ENCODE results near the gene NEXN.

The NEXN gene

DNA sequence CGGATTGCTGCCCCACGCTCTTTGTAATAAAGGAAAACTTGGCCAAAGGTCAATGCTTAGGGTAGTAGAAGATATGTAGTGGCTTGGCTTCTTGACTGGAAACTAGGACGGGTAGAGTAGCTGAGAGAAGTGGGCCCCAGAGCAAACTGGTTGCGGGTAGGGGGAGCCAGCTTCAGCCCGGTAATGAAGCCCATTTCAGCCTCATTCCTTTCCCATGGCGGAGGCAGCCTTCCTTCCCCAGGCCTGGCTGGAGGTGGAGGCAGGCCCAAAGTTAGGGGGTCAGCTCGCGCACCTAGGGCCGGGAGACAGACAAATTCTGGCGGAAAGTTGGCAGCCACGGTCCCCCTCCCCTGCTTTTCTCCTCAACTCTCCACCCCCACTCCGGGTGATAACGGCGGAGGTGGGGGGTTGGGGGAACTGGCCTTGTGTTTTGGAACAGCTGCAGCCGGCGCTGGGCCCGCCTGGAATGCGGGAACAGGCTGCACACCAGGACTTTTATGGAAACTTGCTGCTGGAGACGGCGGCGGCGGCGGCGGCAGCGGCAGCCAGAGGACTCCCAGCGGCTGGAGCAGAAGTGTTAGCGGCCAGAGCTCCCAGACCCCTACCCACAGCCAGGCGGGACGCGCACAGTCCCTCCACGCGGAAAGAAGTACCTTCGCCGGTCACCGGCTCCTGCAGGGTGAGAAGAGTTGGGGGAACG, at the start of gene NEXN:
TSS of gene NEXN (plus strand) at position 544 of the 700 bp plus-strand sequence. CDS start 27,483 bp downstream, outside the sequence.
- TF ChIP-seq, protein P1, sequence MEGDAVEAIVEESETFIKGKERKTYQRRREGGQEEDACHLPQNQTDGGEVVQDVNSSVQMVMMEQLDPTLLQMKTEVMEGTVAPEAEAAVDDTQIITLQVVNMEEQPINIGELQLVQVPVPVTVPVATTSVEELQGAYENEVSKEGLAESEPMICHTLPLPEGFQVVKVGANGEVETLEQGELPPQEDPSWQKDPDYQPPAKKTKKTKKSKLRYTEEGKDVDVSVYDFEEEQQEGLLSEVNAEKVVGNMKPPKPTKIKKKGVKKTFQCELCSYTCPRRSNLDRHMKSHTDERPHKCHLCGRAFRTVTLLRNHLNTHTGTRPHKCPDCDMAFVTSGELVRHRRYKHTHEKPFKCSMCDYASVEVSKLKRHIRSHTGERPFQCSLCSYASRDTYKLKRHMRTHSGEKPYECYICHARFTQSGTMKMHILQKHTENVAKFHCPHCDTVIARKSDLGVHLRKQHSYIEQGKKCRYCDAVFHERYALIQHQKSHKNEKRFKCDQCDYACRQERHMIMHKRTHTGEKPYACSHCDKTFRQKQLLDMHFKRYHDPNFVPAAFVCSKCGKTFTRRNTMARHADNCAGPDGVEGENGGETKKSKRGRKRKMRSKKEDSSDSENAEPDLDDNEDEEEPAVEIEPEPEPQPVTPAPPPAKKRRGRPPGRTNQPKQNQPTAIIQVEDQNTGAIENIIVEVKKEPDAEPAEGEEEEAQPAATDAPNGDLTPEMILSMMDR (IDR thresholded peaks at IDR 0.05; ENCODE audit: insufficient read depth, low read length, poor library complexity, severe bottlenecking): no peak
- peak; percentile 5 for DNase-seq (ENCODE audit: extremely low read depth, insufficient read length)
- Histone ChIP-seq H3K27me3 (replicated peaks; ENCODE audit: control insufficient read depth, insufficient read depth, low read length) (no peaks in the 10 kb centered on the region), H3K4me3 (replicated peaks; ENCODE audit: low read depth, low read length) (peak within 1 kb of the TSS; percentile 63), H3K36me3 (ENCODE audit: control insufficient read depth, insufficient read depth, low read length) (no peaks in the 10 kb centered on the region; the same call in 1 of the 2 replicates)

- Histone ChIP-seq H3K27me3 (replicated peaks; ENCODE audit: control insufficient read depth, insufficient read depth, low read length) (no peaks in the 10 kb centered on the region), H3K4me3 (replicated peaks; ENCODE audit: low read depth, low read length) (no peak overlapping the region), H3K36me3 (ENCODE audit: control insufficient read depth, insufficient read depth, low read length) (no peaks in the 10 kb centered on the region; the same call in 1 of the 2 replicates)
- TF ChIP-seq, protein P1 (IDR thresholded peaks at IDR 0.05; ENCODE audit: insufficient read depth, low read length, poor library complexity, severe bottlenecking): no peak
- DNase-seq (ENCODE audit: extremely low read depth, insufficient read length): no peak
These were observed 46.9 kb upstream of the NEXN start for GRCh38 chr1:77841574-77841973.

GRCh38 chr1:77845951-77846350, 42.5 kb upstream of the NEXN start:
- H3K36me3 ChIP-seq (ENCODE audit: control insufficient read depth, insufficient read depth, low read length): no peaks in the 10 kb centered on the region; the same call in 1 of the 2 replicates
- TF ChIP-seq, protein P1 (IDR thresholded peaks at IDR 0.05; ENCODE audit: insufficient read depth, low read length, poor library complexity, severe bottlenecking): no peak
- H3K4me3 ChIP-seq (replicated peaks; ENCODE audit: low read depth, low read length): no peak overlapping the region
- no peaks in the 10 kb centered on the region for H3K27me3 ChIP-seq (replicated peaks; ENCODE audit: control insufficient read depth, insufficient read depth, low read length)
- DNase-seq (ENCODE audit: extremely low read depth, insufficient read length): no peak

DNA sequence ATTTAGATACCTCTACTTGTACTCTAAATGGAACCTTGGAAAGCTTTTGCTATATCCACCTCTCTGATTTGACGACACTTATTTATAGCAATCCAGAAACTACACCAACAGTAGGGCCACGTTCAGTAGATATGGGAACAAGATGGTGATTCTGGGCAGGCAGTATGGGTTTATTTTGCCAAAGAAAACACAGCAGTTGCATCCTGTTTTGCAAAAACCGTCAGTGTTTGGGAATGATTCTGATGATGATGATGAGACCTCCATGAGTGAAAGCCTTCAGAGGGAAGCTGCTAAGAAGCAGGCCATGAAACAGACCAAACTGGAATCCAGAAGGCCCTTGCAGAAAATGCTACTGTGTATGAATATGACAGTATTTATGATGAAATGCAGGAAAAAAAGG, 41.5 kb upstream of the NEXN start:
- Histone ChIP-seq H3K36me3 (ENCODE audit: control insufficient read depth, insufficient read depth, low read length) (no peaks in the 10 kb centered on the region; the same call in 1 of the 2 replicates), H3K4me3 (replicated peaks; ENCODE audit: low read depth, low read length) (no peak overlapping the region), H3K27me3 (replicated peaks; ENCODE audit: control insufficient read depth, insufficient read depth, low read length) (no peaks in the 10 kb centered on the region)
- TF ChIP-seq, protein P1 (IDR thresholded peaks at IDR 0.05; ENCODE audit: insufficient read depth, low read length, poor library complexity, severe bottlenecking): no peak
- no peak for DNase-seq (ENCODE audit: extremely low read depth, insufficient read length)

DNA sequence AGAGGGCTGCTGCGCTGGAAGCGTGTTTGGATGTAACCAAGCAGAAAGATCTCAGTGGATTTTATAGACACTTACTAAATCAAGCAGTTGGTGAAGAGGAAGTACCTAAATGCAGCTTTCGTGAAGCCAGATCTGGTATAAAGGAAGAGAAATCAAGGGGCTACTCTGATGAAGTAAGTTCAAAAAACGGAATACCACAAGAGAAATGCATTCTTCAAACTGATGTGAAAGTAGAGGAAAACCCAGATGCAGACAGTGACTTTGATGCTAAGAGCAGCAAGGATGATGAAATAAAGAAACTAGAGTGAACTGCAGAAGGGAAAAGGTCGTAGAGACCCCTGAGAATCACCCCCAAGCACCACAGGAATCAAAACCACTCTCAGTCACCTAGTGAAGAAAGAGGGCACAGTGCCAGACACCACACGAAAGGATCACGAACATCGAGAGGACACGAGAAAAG, 40.8 kb upstream of the NEXN start:
- no peak for DNase-seq (ENCODE audit: extremely low read depth, insufficient read length)
- no peaks in the 10 kb centered on the region; the same call in 1 of the 2 replicates for H3K36me3 ChIP-seq (ENCODE audit: control insufficient read depth, insufficient read depth, low read length)
- no peaks in the 10 kb centered on the region for H3K27me3 ChIP-seq (replicated peaks; ENCODE audit: control insufficient read depth, insufficient read depth, low read length)
- TF ChIP-seq, protein P1 (IDR thresholded peaks at IDR 0.05; ENCODE audit: insufficient read depth, low read length, poor library complexity, severe bottlenecking): no peak
- no peak overlapping the region for H3K4me3 ChIP-seq (replicated peaks; ENCODE audit: low read depth, low read length)

All from GM06990 (cell line).